Amniotic stem cell (primary cell): ENCODE measurements around the gene AGTPBP1.
"Not testable (repeated sequence)": the region's sequence is repeated elsewhere in the genome, so short reads cannot be mapped to it uniquely, and the experiment has no call there.

Source experiments
- DNase-seq: peaks from one replicate; lab custom pipeline; 2025; lab: John Stamatoyannopoulos, UW

AGTPBP1 gene, protein sequence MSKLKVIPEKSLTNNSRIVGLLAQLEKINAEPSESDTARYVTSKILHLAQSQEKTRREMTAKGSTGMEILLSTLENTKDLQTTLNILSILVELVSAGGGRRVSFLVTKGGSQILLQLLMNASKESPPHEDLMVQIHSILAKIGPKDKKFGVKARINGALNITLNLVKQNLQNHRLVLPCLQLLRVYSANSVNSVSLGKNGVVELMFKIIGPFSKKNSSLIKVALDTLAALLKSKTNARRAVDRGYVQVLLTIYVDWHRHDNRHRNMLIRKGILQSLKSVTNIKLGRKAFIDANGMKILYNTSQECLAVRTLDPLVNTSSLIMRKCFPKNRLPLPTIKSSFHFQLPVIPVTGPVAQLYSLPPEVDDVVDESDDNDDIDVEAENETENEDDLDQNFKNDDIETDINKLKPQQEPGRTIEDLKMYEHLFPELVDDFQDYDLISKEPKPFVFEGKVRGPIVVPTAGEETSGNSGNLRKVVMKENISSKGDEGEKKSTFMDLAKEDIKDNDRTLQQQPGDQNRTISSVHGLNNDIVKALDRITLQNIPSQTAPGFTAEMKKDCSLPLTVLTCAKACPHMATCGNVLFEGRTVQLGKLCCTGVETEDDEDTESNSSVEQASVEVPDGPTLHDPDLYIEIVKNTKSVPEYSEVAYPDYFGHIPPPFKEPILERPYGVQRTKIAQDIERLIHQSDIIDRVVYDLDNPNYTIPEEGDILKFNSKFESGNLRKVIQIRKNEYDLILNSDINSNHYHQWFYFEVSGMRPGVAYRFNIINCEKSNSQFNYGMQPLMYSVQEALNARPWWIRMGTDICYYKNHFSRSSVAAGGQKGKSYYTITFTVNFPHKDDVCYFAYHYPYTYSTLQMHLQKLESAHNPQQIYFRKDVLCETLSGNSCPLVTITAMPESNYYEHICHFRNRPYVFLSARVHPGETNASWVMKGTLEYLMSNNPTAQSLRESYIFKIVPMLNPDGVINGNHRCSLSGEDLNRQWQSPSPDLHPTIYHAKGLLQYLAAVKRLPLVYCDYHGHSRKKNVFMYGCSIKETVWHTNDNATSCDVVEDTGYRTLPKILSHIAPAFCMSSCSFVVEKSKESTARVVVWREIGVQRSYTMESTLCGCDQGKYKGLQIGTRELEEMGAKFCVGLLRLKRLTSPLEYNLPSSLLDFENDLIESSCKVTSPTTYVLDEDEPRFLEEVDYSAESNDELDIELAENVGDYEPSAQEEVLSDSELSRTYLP

GRCh38 chr9:85741875-85742596 is at the start of gene AGTPBP1:
TSS of gene AGTPBP1 (minus strand) at chr9:85741954. CDS start at chr9:85712533, 29,421 bp downstream.
- peak; percentile 86 for DNase-seq

- not testable (repeated sequence) for DNase-seq
Measured at GRCh38 chr9:85786116-85786515, 44.4 kb upstream of the AGTPBP1 start.

- DNase-seq: not testable (repeated sequence)
Measured at GRCh38 chr9:85773844-85774243, 32.1 kb upstream of the AGTPBP1 start.

DNA sequence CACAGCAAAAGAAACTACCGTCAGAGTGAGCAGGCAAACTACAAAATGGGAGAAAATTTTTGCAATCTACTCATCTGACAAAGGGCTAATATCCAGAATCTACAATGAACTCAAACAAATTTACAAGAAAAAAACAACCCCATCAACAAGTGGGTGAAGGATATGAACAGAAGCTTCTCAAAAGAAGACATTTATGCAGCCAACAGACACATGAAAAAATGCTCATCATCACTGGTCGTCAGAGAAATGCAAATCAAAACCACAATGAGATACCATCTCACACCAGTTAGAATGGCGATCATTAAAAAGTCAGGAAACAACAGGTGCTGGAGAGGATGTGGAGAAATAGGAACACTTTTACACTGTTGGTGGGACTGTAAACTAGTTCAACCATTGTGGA is 20.0 kb upstream of the AGTPBP1 start:
- not testable (repeated sequence) for DNase-seq

DNA sequence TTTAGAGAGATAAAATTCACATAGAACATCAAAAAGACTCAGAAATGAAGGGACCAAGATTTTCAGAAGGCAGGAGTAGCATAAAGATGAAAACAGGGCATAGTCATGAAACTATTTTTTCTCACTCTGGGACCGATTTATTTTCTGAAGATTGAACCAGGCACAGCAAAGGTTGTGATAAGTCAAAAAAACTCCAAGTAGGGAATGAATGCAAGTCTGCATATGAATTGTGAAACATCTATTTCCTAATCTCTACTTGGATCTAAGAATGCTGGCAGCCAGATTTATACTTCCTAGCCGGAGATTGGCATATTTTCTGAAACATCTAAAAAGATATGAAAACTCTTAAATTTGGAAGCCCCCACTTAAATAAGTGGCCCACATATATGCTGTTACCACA is 16.0 kb upstream of the AGTPBP1 start:
- not testable (repeated sequence) for DNase-seq

DNA sequence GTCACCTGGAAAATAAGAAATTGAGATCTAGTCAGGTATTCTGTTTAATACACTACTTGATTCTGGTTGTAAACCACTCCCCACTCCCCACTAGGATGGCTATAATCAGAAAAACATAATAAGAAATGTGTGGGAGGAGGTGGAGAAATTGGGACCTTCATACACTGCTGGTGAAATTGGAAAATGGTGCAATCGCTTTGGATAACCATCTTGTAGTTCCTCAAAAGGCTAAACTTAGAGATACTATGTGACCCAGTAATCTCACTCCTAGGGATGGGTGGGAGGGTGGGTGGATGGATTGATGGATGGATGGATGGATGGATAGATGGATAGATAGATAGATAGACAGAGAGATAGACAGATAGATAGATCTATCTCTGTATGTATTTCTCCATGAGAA is 14.5 kb upstream of the AGTPBP1 start:
- DNase-seq: not testable (repeated sequence)

DNA sequence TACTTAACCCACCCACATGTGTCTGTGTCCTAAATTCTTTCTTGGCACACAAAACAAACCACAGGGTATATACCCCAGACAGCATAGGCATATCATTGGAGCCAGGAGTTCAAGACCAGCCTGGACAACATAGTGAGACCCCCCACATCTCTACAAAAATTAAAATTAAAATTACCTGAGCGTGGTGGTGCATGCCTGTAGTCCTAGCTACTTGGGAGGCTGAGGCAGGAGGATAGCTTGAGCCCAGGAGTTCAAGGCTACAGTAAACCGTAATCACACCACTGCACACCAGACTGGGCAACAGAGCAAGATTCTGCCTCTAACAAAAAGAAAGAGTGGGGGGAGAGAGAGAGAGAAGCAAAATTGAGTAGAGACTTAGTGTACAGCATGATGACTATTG is 4.6 kb upstream of the AGTPBP1 start:
- DNase-seq: no peak

DNA sequence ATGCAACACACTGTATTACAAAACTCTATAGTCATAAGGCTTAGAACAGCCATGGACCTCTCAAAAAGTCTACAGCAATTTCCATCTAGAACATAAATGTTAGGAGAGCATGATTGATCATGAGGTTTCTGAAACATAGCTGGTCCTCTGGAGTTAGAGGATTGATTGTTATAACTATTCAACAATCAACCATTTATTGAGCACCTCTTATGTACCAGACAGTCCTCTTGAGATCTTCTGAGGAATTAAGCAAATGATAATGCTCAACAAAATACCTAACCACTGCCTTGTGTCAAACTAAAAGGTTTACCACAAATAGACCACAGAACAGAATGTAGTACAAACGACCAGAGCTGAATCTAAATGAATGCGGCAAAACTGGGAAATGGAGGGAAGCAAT is 3.4 kb upstream of the AGTPBP1 start:
- DNase-seq: no peak

- no peak for DNase-seq
Measured at GRCh38 chr9:85744480-85744879, 2.7 kb upstream of the AGTPBP1 start.

GRCh38 chr9:85743275-85744128 is 1.7 kb upstream of the AGTPBP1 start:
- DNase-seq: no peak

- DNase-seq: no peak
Measured at GRCh38 chr9:85742597-85742936, 813 bp upstream of the AGTPBP1 start.

- DNase-seq: peak; percentile 41
Measured at GRCh38 chr9:85741095-85741874, 469 bp downstream of the AGTPBP1 start.

GRCh38 chr9:85740787-85741094 is 1.0 kb downstream of the AGTPBP1 start:
- DNase-seq: no peak

GRCh38 chr9:85738509-85738908 is 3.2 kb downstream of the AGTPBP1 start:
- DNase-seq: no peak

DNA sequence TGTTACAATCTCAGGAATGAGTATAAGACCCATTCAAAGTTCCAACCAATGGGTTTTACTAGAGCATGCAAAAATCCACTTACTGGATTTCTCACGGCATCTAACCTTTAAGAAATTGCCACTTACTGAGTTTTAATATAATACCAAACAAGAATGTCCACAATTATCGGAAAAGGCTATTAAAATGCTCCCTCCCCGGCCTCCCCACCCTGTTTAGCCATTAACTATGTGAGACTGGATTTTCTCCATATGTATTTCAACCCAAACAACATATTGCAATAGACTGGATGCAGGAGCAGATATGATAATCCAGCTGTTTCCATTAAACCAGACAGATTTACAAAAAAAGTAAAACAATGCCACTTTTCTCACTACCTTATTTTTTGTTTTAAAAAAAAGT is 4.1 kb downstream of the AGTPBP1 start:
- DNase-seq: no peak

DNA sequence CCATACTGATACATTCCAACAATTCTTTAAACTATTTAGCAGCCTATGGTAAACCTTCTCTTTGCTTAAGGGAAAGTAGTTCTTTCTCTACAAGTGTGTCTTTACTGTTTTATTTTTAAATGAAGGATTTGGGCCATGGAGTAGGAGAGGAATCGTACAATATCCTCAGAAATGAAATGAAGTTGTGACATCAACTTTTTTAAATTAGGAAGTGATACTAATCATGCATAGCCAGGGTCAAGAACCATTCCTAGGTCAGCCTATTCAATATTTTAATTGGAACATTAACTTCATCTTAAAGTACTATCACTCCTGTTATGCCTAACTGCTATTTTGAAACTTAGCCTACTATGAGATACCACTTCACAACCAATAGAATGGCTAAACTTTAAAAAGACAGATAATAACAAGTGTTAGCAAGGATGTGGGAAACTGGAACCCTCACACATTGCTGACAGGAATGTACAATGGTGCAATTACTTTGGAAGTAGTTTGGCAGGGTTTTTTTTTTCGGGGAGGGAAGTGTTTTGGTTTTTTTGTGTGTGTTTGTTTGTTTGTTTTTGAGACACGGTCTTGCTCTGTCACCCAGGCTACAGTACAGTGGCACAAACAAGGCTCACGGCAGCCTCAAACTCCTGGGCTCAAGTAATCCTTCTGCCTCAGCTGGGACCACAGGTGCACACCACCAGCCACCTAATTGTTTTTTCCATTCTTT is 10.7 kb downstream of the AGTPBP1 start:
- no peak for DNase-seq

DNA sequence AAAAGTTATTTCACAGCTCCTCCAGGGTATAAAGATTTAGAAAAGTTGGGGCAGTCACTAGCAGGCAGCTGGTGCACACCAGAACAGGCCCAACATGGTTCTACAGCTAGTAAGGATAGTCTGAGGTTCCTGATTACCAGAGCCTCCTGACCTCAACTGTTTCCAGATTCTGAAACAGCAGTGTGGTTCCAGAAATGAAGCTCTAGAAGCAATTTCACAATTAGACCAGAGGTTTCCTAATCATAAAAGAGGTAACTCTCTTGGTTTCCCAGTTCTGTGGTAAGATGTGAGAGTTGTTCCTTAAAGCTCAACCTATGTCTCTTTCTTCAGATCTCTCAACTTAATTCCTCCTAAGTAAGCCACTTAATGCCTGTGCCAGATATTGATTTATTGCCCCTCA is 11.9 kb downstream of the AGTPBP1 start:
- no peak for DNase-seq

GRCh38 chr9:85727500-85727899 is 14.3 kb downstream of the AGTPBP1 start:
- no peak for DNase-seq

DNA sequence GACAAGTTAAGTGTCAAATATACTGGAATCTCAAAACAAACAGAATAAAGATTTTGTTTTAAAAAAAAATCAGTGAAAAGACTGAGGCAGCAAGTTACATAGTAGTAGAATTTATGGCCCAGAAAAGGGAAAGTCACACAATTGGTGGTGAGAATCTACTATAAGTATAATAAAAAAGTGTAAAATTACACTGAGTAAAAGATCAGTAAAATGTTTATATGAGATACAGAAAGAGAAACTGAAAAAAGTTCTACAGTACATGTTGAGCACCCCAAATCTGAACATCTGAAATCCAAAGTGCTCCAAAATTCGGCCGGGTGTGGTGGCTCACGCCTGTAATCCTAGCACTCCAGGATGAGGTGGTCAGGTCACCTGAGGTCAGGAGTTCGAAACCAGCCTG is 15.0 kb downstream of the AGTPBP1 start:
- DNase-seq: no peak

- no peak for DNase-seq
Measured at GRCh38 chr9:85723215-85723614, 18.5 kb downstream of the AGTPBP1 start.
